ENCODE data around the gene CD83. TPM values are rescaled to one million over a fixed set of nuclear protein-coding genes. Genes with fewer than 3 reads are reported as not detected.

Gene CD83
- total and polyA plus RNA-seq, 9 of the 15 experiments (the other 6 are each of a cell fraction or from before 2014, with no cell fraction given) = 2.5 to 4.1 (median 3.4) TPM

DNA sequence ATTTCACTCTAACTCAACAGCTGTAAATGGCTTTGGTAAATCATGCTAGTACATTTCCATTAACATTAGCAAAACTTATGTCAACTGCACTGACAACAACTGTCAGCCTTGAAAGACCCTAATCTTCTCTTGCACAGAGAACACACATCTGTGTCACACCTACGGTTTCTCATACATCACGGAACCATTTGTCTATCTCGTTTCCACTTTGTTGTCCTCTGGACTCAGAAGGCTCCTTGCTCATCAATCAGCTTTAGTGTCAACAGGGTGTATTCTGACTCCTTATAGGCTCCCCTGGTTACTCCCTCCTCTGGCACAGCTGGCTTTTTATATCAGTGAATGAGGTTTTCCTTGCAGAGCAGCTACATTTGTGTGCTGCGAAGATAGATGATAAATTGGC is 49.3 kb downstream of the CD83 start (continued):
- TF ChIP-seq, protein P1, sequence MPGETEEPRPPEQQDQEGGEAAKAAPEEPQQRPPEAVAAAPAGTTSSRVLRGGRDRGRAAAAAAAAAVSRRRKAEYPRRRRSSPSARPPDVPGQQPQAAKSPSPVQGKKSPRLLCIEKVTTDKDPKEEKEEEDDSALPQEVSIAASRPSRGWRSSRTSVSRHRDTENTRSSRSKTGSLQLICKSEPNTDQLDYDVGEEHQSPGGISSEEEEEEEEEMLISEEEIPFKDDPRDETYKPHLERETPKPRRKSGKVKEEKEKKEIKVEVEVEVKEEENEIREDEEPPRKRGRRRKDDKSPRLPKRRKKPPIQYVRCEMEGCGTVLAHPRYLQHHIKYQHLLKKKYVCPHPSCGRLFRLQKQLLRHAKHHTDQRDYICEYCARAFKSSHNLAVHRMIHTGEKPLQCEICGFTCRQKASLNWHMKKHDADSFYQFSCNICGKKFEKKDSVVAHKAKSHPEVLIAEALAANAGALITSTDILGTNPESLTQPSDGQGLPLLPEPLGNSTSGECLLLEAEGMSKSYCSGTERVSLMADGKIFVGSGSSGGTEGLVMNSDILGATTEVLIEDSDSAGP (CRISPR knock-in tag; IDR thresholded peaks at IDR 0.05) = no peak
- no peak for TF ChIP-seq NEUROD1 (IDR thresholded peaks at IDR 0.05; ENCODE audit: borderline replicate concordance, low read depth, low read length, partially characterized antibody)
- peak; percentile 79 for TF ChIP-seq CBFA2T3 (IDR thresholded peaks at IDR 0.05)
- TF ChIP-seq, protein P2, sequence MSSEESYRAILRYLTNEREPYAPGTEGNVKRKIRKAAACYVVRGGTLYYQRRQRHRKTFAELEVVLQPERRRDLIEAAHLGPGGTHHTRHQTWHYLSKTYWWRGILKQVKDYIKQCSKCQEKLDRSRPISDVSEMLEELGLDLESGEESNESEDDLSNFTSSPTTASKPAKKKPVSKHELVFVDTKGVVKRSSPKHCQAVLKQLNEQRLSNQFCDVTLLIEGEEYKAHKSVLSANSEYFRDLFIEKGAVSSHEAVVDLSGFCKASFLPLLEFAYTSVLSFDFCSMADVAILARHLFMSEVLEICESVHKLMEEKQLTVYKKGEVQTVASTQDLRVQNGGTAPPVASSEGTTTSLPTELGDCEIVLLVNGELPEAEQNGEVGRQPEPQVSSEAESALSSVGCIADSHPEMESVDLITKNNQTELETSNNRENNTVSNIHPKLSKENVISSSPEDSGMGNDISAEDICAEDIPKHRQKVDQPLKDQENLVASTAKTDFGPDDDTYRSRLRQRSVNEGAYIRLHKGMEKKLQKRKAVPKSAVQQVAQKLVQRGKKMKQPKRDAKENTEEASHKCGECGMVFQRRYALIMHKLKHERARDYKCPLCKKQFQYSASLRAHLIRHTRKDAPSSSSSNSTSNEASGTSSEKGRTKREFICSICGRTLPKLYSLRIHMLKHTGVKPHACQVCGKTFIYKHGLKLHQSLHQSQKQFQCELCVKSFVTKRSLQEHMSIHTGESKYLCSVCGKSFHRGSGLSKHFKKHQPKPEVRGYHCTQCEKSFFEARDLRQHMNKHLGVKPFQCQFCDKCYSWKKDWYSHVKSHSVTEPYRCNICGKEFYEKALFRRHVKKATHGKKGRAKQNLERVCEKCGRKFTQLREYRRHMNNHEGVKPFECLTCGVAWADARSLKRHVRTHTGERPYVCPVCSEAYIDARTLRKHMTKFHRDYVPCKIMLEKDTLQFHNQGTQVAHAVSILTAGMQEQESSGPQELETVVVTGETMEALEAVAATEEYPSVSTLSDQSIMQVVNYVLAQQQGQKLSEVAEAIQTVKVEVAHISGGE (CRISPR knock-in tag; IDR thresholded peaks at IDR 0.05) = peak in 1 of 3 experiments; percentile 47; a peak in 1 of 6 replicates
- TF ChIP-seq TFAM (CRISPR knock-in tag; conservative IDR thresholded peaks at IDR 0.05) = no peak
- TF ChIP-seq, protein P3, sequence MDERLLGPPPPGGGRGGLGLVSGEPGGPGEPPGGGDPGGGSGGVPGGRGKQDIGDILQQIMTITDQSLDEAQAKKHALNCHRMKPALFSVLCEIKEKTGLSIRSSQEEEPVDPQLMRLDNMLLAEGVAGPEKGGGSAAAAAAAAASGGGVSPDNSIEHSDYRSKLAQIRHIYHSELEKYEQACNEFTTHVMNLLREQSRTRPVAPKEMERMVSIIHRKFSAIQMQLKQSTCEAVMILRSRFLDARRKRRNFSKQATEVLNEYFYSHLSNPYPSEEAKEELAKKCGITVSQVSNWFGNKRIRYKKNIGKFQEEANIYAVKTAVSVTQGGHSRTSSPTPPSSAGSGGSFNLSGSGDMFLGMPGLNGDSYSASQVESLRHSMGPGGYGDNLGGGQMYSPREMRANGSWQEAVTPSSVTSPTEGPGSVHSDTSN (CRISPR knock-in tag; IDR thresholded peaks at IDR 0.05; ENCODE audit: low read depth) = no peak
- TF ChIP-seq, protein P3 (tag; conservative IDR thresholded peaks at IDR 0.05; ENCODE audit: low read depth) = peak; percentile 99
- TF ChIP-seq RBM25 (IDR thresholded peaks at IDR 0.05; ENCODE audit: low read depth, low read length, severe bottlenecking) = no peak
- TF ChIP-seq ZNF785 (CRISPR knock-in tag; IDR thresholded peaks at IDR 0.05) = no peak
- TF ChIP-seq, protein P4, sequence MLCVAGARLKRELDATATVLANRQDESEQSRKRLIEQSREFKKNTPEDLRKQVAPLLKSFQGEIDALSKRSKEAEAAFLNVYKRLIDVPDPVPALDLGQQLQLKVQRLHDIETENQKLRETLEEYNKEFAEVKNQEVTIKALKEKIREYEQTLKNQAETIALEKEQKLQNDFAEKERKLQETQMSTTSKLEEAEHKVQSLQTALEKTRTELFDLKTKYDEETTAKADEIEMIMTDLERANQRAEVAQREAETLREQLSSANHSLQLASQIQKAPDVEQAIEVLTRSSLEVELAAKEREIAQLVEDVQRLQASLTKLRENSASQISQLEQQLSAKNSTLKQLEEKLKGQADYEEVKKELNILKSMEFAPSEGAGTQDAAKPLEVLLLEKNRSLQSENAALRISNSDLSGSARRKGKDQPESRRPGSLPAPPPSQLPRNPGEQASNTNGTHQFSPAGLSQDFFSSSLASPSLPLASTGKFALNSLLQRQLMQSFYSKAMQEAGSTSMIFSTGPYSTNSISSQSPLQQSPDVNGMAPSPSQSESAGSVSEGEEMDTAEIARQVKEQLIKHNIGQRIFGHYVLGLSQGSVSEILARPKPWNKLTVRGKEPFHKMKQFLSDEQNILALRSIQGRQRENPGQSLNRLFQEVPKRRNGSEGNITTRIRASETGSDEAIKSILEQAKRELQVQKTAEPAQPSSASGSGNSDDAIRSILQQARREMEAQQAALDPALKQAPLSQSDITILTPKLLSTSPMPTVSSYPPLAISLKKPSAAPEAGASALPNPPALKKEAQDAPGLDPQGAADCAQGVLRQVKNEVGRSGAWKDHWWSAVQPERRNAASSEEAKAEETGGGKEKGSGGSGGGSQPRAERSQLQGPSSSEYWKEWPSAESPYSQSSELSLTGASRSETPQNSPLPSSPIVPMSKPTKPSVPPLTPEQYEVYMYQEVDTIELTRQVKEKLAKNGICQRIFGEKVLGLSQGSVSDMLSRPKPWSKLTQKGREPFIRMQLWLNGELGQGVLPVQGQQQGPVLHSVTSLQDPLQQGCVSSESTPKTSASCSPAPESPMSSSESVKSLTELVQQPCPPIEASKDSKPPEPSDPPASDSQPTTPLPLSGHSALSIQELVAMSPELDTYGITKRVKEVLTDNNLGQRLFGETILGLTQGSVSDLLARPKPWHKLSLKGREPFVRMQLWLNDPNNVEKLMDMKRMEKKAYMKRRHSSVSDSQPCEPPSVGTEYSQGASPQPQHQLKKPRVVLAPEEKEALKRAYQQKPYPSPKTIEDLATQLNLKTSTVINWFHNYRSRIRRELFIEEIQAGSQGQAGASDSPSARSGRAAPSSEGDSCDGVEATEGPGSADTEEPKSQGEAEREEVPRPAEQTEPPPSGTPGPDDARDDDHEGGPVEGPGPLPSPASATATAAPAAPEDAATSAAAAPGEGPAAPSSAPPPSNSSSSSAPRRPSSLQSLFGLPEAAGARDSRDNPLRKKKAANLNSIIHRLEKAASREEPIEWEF (CRISPR knock-in tag; IDR thresholded peaks at IDR 0.05) = no peak
- TF ChIP-seq, protein P5, sequence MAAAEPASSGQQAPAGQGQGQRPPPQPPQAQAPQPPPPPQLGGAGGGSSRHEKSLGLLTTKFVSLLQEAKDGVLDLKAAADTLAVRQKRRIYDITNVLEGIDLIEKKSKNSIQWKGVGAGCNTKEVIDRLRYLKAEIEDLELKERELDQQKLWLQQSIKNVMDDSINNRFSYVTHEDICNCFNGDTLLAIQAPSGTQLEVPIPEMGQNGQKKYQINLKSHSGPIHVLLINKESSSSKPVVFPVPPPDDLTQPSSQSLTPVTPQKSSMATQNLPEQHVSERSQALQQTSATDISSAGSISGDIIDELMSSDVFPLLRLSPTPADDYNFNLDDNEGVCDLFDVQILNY (CRISPR knock-in tag; IDR thresholded peaks at IDR 0.05) = no peak
- TF ChIP-seq ZNF134 (CRISPR knock-in tag; conservative IDR thresholded peaks at IDR 0.05) = no peak
- no peak for TF ChIP-seq ZNF699 (CRISPR knock-in tag; IDR thresholded peaks at IDR 0.05; ENCODE audit: insufficient replicate concordance)

Data from K562 (cell line).